Choroid plexus epithelial cell (primary cell): ENCODE data around the gene ZNHIT3.
A peak's percentile ranks its signal among the peaks of the same experiment; 100 is the strongest.

Source experiments
- DNase-seq: peaks from one replicate; pipeline ENCODE4 v3.0.0-alpha.2; 2010; ENCODE audit warnings: low read depth
- H3K4me3 ChIP-seq: 2 replicates; pipeline ENCODE4 v1.5.1; 2011; ENCODE audit warnings: low read depth, mild to moderate bottlenecking, control low read depth, low read length, moderate library complexity
- TF ChIP-seq, protein P1 (sequence below): conservative IDR thresholded peaks from 2 replicates; pipeline ENCODE4 v1.5.1; 2011; ENCODE audit warnings: low read depth, mild to moderate bottlenecking, control low read depth, inconsistent platforms, low read length, moderate library complexity

The ZNHIT3 gene

DNA sequence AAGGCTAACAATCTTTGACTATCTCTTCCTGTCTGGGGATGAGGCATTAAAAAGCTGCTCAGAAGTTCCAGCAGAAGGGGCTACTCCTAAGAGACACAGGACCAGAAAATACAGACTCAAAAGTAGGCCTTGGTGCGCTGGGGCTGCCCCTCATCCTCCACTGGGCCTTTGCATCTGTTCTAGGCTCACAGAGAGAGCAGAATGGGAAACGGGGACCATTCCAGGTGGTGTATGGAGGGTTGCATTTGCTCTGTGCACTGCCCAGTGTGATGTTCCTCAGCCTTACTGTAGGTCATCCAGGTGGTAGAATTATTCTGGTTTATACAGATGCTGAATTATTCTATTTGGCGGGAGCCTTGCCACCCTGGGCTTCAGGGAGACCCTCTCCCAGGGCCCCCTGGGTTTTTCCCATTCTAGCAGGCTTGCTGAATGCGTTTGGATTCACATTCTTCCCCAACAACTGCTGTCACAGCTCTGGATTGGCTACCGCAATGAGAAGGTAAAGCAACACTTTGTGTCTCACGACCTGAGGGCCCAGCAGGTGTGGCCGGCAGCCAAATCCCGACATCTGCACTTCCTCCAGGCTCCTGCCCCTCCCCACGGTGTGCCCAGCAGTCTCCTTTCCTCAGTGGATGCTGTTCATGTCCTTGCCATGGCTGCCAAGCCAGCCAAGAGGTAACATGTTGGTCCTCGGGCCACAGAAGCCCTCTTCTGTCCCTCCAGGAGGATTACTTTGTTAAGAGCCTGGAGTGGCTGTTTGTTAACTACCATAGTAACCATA is 25.0 kb upstream of the ZNHIT3 start:
- no peak overlapping the region for H3K4me3 ChIP-seq
- no peak for DNase-seq
- TF ChIP-seq, protein P1, sequence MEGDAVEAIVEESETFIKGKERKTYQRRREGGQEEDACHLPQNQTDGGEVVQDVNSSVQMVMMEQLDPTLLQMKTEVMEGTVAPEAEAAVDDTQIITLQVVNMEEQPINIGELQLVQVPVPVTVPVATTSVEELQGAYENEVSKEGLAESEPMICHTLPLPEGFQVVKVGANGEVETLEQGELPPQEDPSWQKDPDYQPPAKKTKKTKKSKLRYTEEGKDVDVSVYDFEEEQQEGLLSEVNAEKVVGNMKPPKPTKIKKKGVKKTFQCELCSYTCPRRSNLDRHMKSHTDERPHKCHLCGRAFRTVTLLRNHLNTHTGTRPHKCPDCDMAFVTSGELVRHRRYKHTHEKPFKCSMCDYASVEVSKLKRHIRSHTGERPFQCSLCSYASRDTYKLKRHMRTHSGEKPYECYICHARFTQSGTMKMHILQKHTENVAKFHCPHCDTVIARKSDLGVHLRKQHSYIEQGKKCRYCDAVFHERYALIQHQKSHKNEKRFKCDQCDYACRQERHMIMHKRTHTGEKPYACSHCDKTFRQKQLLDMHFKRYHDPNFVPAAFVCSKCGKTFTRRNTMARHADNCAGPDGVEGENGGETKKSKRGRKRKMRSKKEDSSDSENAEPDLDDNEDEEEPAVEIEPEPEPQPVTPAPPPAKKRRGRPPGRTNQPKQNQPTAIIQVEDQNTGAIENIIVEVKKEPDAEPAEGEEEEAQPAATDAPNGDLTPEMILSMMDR, result no peak

DNA sequence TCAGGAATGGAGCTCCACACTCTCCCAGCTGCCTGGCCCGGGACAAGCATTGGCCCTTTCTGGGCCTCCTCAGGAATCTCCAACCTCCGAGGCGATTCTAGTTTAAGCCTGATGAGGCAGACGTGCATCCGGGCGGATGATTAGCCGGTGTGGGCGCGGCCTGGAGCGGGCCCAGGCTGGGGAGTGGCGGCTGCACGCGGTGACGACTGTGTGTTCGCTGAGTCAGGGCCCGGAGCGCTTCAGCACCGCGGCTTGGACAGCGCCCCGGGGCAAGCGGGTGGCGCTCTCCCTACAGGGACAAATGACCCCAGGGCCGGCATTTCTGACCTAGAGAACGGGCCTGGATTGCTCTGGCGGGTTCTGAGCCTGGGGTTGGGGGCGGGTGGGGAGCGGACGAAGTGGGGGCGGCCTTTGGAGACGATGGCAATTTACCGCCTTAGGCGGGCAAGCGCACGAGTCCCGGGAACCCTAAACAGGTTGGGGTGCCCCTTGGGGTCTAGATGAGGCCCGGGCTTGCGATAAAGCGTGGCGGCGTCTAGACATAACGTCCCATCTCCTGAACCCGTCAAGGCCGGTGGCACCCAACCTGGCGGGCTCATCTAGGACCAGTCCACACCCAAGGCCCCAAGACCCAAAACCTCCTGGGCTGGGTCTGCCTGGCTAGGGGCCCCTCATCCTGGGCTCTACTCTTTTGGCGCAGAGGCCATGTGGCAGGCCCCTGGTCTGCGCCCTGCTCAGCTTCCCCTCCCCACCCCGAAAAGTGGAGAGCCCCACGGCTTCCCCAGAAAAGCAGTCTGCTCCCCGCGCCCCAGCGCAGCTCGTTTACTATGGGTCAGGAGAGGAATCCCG is 22.3 kb upstream of the ZNHIT3 start:
- TF ChIP-seq, protein P1, result peak; percentile 4
- DNase-seq, result peak; percentile 74
- no peak overlapping the region for H3K4me3 ChIP-seq

DNA sequence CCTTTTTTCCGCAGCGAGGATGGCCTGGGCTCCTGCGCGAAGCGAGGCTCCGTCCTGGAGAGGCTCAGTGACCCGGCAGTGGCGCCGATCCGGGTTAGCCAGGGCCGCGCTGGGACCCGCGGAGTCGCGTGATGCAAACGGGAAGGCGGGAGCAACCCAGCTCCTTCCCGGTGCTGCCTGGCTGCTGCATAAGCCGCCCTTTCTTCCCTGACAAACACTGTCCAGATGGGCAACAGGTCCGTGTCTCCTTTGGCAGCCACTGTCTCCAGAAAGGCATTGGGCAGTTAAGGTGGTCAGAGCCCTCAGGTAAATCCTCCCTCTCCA is 21.8 kb upstream of the ZNHIT3 start:
- TF ChIP-seq, protein P1, result no peak
- DNase-seq, result no peak
- H3K4me3 ChIP-seq, result no peak overlapping the region

DNA sequence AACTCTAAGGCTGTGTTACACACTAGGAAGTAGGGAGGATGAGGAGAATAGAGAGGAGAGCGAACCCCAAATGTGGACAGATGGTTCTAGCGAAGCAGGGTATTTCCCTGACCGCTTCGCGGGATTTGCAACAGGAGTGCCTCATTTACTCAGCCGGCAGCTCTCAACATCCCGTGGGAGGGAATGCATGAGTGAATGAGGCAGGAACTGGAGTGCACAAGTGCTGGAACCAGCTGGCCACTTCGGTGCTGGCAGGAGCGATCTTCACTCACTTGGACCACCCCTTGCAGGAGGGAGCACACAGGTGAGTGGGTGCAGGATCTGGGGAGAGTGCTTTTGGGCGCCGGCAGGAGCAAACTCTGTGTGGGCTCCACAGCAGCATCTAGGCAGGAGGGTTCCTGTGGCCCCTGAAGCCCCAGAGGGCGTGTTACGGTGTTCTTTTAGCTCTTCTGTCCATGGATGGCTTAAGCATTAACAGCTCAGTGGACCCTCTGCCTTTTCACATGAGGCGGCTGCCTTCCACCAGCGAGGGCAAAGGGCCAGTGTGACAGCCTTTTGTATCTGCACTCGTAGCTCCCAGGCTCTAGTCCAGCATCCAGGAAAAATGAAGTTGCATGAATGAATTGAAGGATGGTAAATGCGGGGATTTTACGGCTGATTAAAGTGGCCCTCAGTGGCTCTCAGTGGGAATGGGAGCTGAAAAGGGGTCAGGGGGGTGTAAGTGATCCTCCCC is 17.4 kb upstream of the ZNHIT3 start:
- TF ChIP-seq, protein P1, result no peak
- no peak overlapping the region for H3K4me3 ChIP-seq
- no peak for DNase-seq

DNA sequence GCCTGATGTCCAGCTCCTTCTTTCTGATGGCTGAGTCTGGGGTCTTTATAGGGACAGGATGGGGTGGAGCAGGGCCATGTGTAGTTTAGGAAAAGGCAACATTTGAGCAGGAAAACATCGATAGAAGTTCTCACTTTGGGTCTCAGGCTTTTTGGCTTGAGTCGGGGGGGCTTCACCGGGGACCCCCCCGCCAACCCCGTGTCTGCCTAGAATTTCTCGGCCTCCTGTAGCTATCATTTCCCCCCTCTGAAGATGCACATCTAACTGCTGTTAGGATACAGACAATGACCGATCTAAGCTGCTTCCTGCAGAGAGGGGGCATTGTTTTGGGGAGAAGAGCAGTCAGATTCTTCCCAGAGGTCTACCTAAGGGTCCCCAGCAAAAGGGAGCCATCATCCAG is 16.7 kb upstream of the ZNHIT3 start:
- H3K4me3 ChIP-seq, result no peak overlapping the region
- TF ChIP-seq, protein P1, result no peak
- no peak for DNase-seq

DNA sequence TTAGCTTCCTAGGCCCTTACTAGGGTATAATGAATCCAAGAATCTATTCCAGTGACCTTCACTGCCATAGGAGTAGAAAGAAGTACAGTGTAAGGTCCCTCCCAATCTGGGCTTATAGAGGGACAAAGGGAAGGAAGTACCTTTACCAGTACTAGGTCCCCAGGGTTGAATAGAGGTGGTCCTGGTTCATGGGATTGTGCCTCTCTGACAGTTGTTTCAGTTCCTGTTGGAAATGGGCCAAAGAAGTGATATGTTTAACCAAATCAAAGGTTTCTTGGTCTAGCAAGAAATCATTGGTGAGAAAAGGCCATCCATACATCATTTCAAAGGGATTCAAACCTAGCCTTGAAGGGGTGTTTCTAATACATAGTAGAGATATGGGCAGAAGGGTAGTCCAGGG is 16.0 kb upstream of the ZNHIT3 start:
- no peak for DNase-seq
- TF ChIP-seq, protein P1, result no peak
- H3K4me3 ChIP-seq, result no peak overlapping the region
